ENCODE results near the gene PRR20G. TPM values are rescaled to one million over a fixed set of nuclear protein-coding genes. Genes with fewer than 3 reads are reported as not detected.

The PRR20G gene
- total RNA-seq, 5 donors from 2014 or later (not counting 1 experiment from before 2014, with no cell fraction given), result not detected

DNA sequence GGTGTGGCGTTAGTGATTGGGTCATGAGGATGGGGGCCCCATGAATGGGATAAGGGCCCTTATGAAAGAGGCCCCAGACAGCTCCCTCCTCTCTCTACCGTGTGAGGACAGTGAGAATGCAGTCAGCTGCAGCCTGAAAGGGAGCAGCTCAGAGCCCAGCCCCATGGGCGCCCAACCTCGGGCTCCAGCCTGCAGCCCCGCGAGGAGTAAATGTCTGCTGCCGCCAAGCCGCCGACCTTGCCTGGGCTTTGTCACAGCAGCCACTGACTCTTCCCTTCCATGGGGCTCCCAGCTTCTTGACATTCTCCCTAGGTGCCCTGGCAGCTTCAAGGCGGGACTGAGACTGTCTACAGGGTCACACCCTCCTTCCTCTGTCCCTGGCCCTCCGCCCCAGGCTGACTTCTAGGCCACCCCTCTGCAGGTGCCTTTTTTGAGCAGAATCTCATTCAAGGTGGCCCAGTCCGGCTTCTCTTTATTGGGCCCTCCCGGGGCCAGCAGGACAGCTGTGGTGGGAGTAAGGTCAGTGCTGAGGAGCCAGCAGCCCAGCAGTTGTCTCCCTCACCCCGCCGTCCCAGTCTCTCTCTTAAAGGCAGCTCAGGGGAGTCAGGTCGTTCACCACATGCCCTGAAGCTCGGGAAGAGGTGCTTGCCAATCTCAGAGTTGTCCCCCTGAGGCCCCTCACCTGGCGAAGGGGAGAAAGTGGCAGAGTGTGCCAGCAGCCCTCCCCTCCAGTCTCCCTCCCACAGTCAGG lies 18.7 kb upstream of the PRR20G start:
- Histone ChIP-seq H3K36me3 (ENCODE audit: control insufficient read depth in 2 of 2, extremely low read depth in 1 of 2, insufficient read depth in 1 of 2, low read length in 1 of 2) (no peaks in the 10 kb centered on the region), H3K4me1 (ENCODE audit: control insufficient read depth in 1 of 2, extremely low read depth in 1 of 2, insufficient read depth in 2 of 2, low read length in 2 of 2) (no peaks in the 10 kb centered on the region), H3K27ac (ENCODE audit: low read length) (no peak overlapping the region), H3K4me3 (ENCODE audit: control insufficient read depth in 1 of 2, extremely low read depth in 1 of 2, low read length in 1 of 2) (no peak overlapping the region), H3K9me3 (no peaks in the 10 kb centered on the region), H3K27me3 (replicated peaks in 1 of 2; ENCODE audit: control insufficient read depth in 2 of 2, extremely low read depth in 1 of 2, insufficient read depth in 2 of 2, low read length in 1 of 2) (peaks cover 0 to 20% of the 10 kb centered on the region in 2 experiments)
- ATAC-seq (replicated peaks in 1 of 4), result no peak
- ChIA-PET CTCF (no interaction called here), POLR2A (no interaction called here)
- Mint-ChIP-seq H3K4me1 (peaks cover 0 to 5% (median 0%) of the 10 kb centered on the region in 3 donors), H3K36me3 (no peaks in the 10 kb centered on the region), H3K27ac (no peak overlapping the region), H3K4me3 (no peak overlapping the region), H3K27me3 (peaks cover 24 to 28% of the 10 kb centered on the region in 2 donors), H3K9me3 (peaks cover 0 to 3% (median 3%) of the 10 kb centered on the region in 3 donors)
- 77% methylated on average over 16 of the region's 18 CpGs for WGBS (ENCODE audit: insufficient coverage)
- DNase-seq, result no peak

DNA sequence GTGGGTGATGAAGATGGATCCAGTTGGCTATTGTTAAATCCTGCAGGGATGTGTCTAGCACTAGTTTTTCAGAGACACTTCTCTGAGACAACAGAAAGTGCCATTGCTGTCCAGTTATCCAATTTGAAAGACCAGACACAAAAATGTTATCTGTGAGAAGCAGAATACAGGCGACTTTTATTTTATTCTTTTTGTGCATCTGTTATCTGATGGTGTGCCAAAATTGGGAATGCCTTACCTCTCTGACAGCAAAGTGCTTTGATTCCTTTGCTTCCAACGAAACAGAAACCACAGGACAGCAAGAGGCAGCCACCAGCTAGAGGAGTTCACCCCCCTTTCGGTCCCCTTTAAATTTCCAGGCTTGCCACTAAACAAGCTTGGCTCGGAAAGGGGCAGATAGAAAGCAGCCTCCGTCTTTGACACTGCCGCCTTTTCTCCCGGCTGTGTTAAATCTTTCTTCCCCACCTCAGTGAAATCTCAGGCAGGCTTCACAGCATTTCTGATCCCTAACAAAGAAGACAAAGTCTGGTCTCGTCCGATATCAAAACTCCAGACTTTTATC lies 17.7 kb upstream of the PRR20G start:
- H3K36me3 Mint-ChIP-seq, result no peaks in the 10 kb centered on the region
- no peak overlapping the region for H3K27ac Mint-ChIP-seq
- CTCF ChIA-PET, result no interaction called here
- no peaks in the 10 kb centered on the region for H3K9me3 ChIP-seq
- H3K27me3 Mint-ChIP-seq, result peaks cover 24 to 28% of the 10 kb centered on the region in 2 donors
- H3K27me3 ChIP-seq (replicated peaks in 1 of 2; ENCODE audit: control insufficient read depth in 2 of 2, extremely low read depth in 1 of 2, insufficient read depth in 2 of 2, low read length in 1 of 2), result peaks cover 0 to 20% of the 10 kb centered on the region in 2 experiments
- no peaks in the 10 kb centered on the region for H3K36me3 ChIP-seq (ENCODE audit: control insufficient read depth in 2 of 2, extremely low read depth in 1 of 2, insufficient read depth in 1 of 2, low read length in 1 of 2)
- H3K4me1 Mint-ChIP-seq, result peaks cover 0 to 5% (median 0%) of the 10 kb centered on the region in 3 donors
- H3K4me3 Mint-ChIP-seq, result no peak overlapping the region
- no peak overlapping the region for H3K4me3 ChIP-seq (ENCODE audit: control insufficient read depth in 1 of 2, extremely low read depth in 1 of 2, low read length in 1 of 2)
- H3K27ac ChIP-seq (ENCODE audit: low read length), result no peak overlapping the region
- 57% methylated on average over 6 of the region's 9 CpGs for WGBS (ENCODE audit: insufficient coverage)
- no peaks in the 10 kb centered on the region for H3K4me1 ChIP-seq (ENCODE audit: control insufficient read depth in 1 of 2, extremely low read depth in 1 of 2, insufficient read depth in 2 of 2, low read length in 2 of 2)
- POLR2A ChIA-PET, result interaction anchor here in 1 of 2 donors (0.7 kb wide), 1 partner anchor 8 kb away, joined by 3 read pairs; no protein-coding TSS in a partner anchor
- H3K9me3 Mint-ChIP-seq, result peaks cover 0 to 3% (median 3%) of the 10 kb centered on the region in 3 donors
- ATAC-seq (replicated peaks in 1 of 4), result no peak
- DNase-seq, result no peak

DNA sequence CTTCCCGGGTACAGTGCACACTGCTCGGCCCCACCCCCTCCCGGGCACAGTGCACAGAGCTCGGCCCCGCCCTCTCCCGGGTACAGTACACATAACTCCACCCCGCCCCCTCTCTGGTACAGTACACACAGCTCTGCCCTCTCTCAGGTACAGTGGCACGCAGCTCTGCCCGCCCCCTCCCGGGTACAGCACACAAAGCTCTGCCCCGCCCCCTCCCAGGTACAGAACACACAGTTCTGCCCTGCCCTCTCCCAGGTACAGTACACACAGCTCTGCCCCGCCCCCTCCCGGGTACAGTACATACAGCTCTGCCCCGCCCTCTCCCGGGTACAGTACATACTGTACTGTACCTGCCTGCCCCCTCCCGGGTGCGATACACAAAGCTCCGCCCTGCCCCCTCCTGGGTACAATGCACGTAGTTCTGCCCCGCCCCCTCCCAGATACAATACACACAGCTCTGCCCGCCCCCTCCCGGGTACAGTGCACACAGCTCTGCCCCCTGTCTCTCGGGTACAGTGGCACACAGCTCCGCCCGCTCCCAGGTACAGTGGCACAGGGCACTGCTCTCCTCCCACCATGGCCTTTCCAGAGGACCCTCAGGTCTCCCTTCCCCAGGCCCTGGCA lies 16.4 kb upstream of the PRR20G start:
- no peak overlapping the region for H3K27ac Mint-ChIP-seq
- H3K27me3 Mint-ChIP-seq, result peaks cover 24 to 28% of the 10 kb centered on the region in 2 donors
- H3K4me3 ChIP-seq (ENCODE audit: control insufficient read depth in 1 of 2, extremely low read depth in 1 of 2, low read length in 1 of 2), result no peak overlapping the region
- 77% methylated on average over 9 of the region's 25 CpGs for WGBS (ENCODE audit: insufficient coverage)
- no peaks in the 10 kb centered on the region for H3K36me3 ChIP-seq (ENCODE audit: control insufficient read depth in 2 of 2, extremely low read depth in 1 of 2, insufficient read depth in 1 of 2, low read length in 1 of 2)
- H3K36me3 Mint-ChIP-seq, result no peaks in the 10 kb centered on the region
- H3K9me3 Mint-ChIP-seq, result peaks cover 0 to 3% (median 3%) of the 10 kb centered on the region in 3 donors
- no peak for ATAC-seq (replicated peaks in 1 of 4)
- H3K4me1 ChIP-seq (ENCODE audit: control insufficient read depth in 1 of 2, extremely low read depth in 1 of 2, insufficient read depth in 2 of 2, low read length in 2 of 2), result no peaks in the 10 kb centered on the region
- H3K27ac ChIP-seq (ENCODE audit: low read length), result no peak overlapping the region
- no peak overlapping the region for H3K4me3 Mint-ChIP-seq
- H3K9me3 ChIP-seq, result no peaks in the 10 kb centered on the region
- CTCF ChIA-PET, result no interaction called here
- peaks cover 0 to 20% of the 10 kb centered on the region in 2 experiments for H3K27me3 ChIP-seq (replicated peaks in 1 of 2; ENCODE audit: control insufficient read depth in 2 of 2, extremely low read depth in 1 of 2, insufficient read depth in 2 of 2, low read length in 1 of 2)
- DNase-seq, result peak in 1 of 35 experiments; percentile 8
- peaks cover 0 to 5% (median 0%) of the 10 kb centered on the region in 3 donors for H3K4me1 Mint-ChIP-seq
- POLR2A ChIA-PET, result no interaction called here

GRCh38 chr3:127299276-127299675 lies 11.4 kb upstream of the PRR20G start:
- ChIA-PET CTCF (no interaction called here), POLR2A (no interaction called here)
- Mint-ChIP-seq H3K9me3 (no peaks in the 10 kb centered on the region), H3K4me1 (no peaks in the 10 kb centered on the region), H3K27ac (no peak overlapping the region), H3K36me3 (no peaks in the 10 kb centered on the region), H3K27me3 (peaks cover 4 to 9% of the 10 kb centered on the region in 2 donors), H3K4me3 (no peak overlapping the region)
- Histone ChIP-seq H3K27me3 (replicated peaks in 1 of 2; ENCODE audit: control insufficient read depth in 2 of 2, extremely low read depth in 1 of 2, insufficient read depth in 2 of 2, low read length in 1 of 2) (no peaks in the 10 kb centered on the region), H3K4me3 (ENCODE audit: control insufficient read depth in 1 of 2, extremely low read depth in 1 of 2, low read length in 1 of 2) (no peak overlapping the region), H3K36me3 (ENCODE audit: control insufficient read depth in 2 of 2, extremely low read depth in 1 of 2, insufficient read depth in 1 of 2, low read length in 1 of 2) (no peaks in the 10 kb centered on the region), H3K27ac (ENCODE audit: low read length) (no peak overlapping the region), H3K9me3 (no peaks in the 10 kb centered on the region), H3K4me1 (ENCODE audit: control insufficient read depth in 1 of 2, extremely low read depth in 1 of 2, insufficient read depth in 2 of 2, low read length in 2 of 2) (no peaks in the 10 kb centered on the region)
- WGBS (ENCODE audit: insufficient coverage), result no CpG with 5 or more reads among the region's 6 CpGs
- DNase-seq (no peak), ATAC-seq (replicated peaks in 1 of 4) (no peak)

- no peak for ATAC-seq (replicated peaks in 1 of 4)
- DNase-seq, result no peak
- Mint-ChIP-seq H3K27me3 (peaks cover 4 to 9% of the 10 kb centered on the region in 2 donors), H3K4me3 (no peak overlapping the region), H3K27ac (no peak overlapping the region), H3K4me1 (no peaks in the 10 kb centered on the region), H3K9me3 (peaks cover 0 to 3% (median under 1%) of the 10 kb centered on the region in 3 donors), H3K36me3 (no peaks in the 10 kb centered on the region)
- CTCF ChIA-PET, result no interaction called here
- Histone ChIP-seq H3K9me3 (no peaks in the 10 kb centered on the region), H3K27me3 (replicated peaks in 1 of 2; ENCODE audit: control insufficient read depth in 2 of 2, extremely low read depth in 1 of 2, insufficient read depth in 2 of 2, low read length in 1 of 2) (no peaks in the 10 kb centered on the region), H3K27ac (ENCODE audit: low read length) (no peak overlapping the region), H3K4me3 (ENCODE audit: control insufficient read depth in 1 of 2, extremely low read depth in 1 of 2, low read length in 1 of 2) (no peak overlapping the region), H3K36me3 (ENCODE audit: control insufficient read depth in 2 of 2, extremely low read depth in 1 of 2, insufficient read depth in 1 of 2, low read length in 1 of 2) (no peaks in the 10 kb centered on the region), H3K4me1 (ENCODE audit: control insufficient read depth in 1 of 2, extremely low read depth in 1 of 2, insufficient read depth in 2 of 2, low read length in 2 of 2) (no peaks in the 10 kb centered on the region)
- POLR2A ChIA-PET, result no interaction called here
- no CpG with 5 or more reads among the region's 5 CpGs for WGBS (ENCODE audit: insufficient coverage)
Observed at GRCh38 chr3:127296959-127297358, 9.1 kb upstream of the PRR20G start.

DNA sequence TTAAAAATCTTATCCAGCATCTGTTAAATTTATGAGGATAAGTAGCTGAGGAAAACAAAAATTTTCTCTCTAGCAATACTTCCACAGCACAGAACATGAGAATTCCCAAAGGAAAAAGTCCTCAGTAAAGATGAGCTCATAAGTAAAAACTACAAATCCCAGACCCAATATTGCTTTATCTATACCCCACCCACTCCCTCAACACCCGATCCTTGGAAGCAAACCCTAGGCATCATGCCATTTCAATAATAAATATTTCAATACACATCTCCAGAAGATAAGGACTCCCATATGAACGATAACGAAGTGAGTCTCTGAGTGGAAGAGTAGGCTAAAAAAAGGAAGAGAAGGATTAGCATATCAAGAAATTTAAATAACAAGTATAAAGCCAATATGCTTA lies 8.3 kb upstream of the PRR20G start:
- Histone ChIP-seq H3K9me3 (no peaks in the 10 kb centered on the region), H3K36me3 (ENCODE audit: control insufficient read depth in 2 of 2, extremely low read depth in 1 of 2, insufficient read depth in 1 of 2, low read length in 1 of 2) (no peaks in the 10 kb centered on the region), H3K4me3 (ENCODE audit: control insufficient read depth in 1 of 2, extremely low read depth in 1 of 2, low read length in 1 of 2) (no peak overlapping the region), H3K27ac (ENCODE audit: low read length) (no peak overlapping the region), H3K27me3 (replicated peaks in 1 of 2; ENCODE audit: control insufficient read depth in 2 of 2, extremely low read depth in 1 of 2, insufficient read depth in 2 of 2, low read length in 1 of 2) (no peaks in the 10 kb centered on the region), H3K4me1 (ENCODE audit: control insufficient read depth in 1 of 2, extremely low read depth in 1 of 2, insufficient read depth in 2 of 2, low read length in 2 of 2) (no peaks in the 10 kb centered on the region)
- peaks cover 0 to 6% (median 4%) of the 10 kb centered on the region in 3 donors for H3K9me3 Mint-ChIP-seq
- no peak overlapping the region for H3K4me3 Mint-ChIP-seq
- ChIA-PET POLR2A (no interaction called here), CTCF (no interaction called here)
- H3K4me1 Mint-ChIP-seq, result no peaks in the 10 kb centered on the region
- WGBS (ENCODE audit: insufficient coverage), result no CpG with 5 or more reads among the region's 3 CpGs
- H3K36me3 Mint-ChIP-seq, result no peaks in the 10 kb centered on the region
- peaks cover 9% of the 10 kb centered on the region in 2 donors for H3K27me3 Mint-ChIP-seq
- DNase-seq (no peak), ATAC-seq (replicated peaks in 1 of 4) (no peak)
- no peak overlapping the region for H3K27ac Mint-ChIP-seq

Measured in T-cell (primary cell).